ENCODE measurements around the gene TMEM170B. TPM values are rescaled to one million over a fixed set of nuclear protein-coding genes. Genes with fewer than 3 reads are reported as not detected.

The TMEM170B gene

GRCh38 chr6:11632231-11632630 lies 94.7 kb downstream of the TMEM170B start:
- Histone ChIP-seq H3K23ac (ENCODE audit: low read depth, low read length, poor library complexity) (no peak overlapping the region), H3K36me3 (replicated peaks in 1 of 2; ENCODE audit: control insufficient read depth in 2 of 2, insufficient read depth in 2 of 2, low read length in 2 of 2) (no peaks in the 10 kb centered on the region), H4K91ac (ENCODE audit: low read depth, low read length, poor library complexity) (no peak overlapping the region), H2BK12ac (ENCODE audit: low read length) (no peak overlapping the region), H3K18ac (ENCODE audit: low read length) (no peak overlapping the region), H3K79me1 (ENCODE audit: low read depth, low read length) (no peaks in the 10 kb centered on the region), H2BK120ac (ENCODE audit: low read depth, low read length) (no peak overlapping the region), H2BK15ac (ENCODE audit: low read length) (no peak overlapping the region), H3K4ac (ENCODE audit: low read length) (no peak overlapping the region), H3K14ac (ENCODE audit: low read length) (no peak overlapping the region), H3K27me3 (ENCODE audit: control insufficient read depth in 3 of 3, insufficient read depth in 3 of 3, low read depth in 1 of 3, low read length in 3 of 3) (no peaks in the 10 kb centered on the region), H3K27ac (replicated peaks; ENCODE audit: low read length) (no peak overlapping the region), H2AK5ac (ENCODE audit: low read depth, low read length) (no peak overlapping the region), H2AFZ (ENCODE audit: low read length) (no peak overlapping the region), H4K8ac (ENCODE audit: low read depth, low read length) (no peak overlapping the region), H3K9ac (ENCODE audit: low read depth, low read length, poor library complexity) (no peak overlapping the region), H3K4me1 (ENCODE audit: control insufficient read depth in 2 of 2, insufficient read depth in 1 of 2, low read depth in 1 of 2, low read length in 2 of 2) (peaks cover 16% of the 10 kb centered on the region in 2 donors), H2BK5ac (ENCODE audit: low read length) (no peak overlapping the region), H3K4me3 (ENCODE audit: low read length in 2 of 2) (no peak overlapping the region), H3K4me2 (ENCODE audit: insufficient read depth, low read length, poor library complexity, severe bottlenecking) (no peak overlapping the region), H3K9me3 (replicated peaks in 1 of 2; ENCODE audit: control insufficient read depth in 2 of 2, insufficient read depth in 1 of 2, low read depth in 1 of 2, low read length in 2 of 2) (no peaks in the 10 kb centered on the region)
- no peak for DNase-seq (ENCODE audit: low spot score)
- WGBS, 2 donors (ENCODE audit: extremely low coverage in 2 of 2, insufficient read length in 2 of 2, insufficient replicate concordance in 1 of 2) = no CpG with 5 or more reads among the region's 9 CpGs

GRCh38 chr6:11632795-11633511 lies 95.4 kb downstream of the TMEM170B start:
- H4K91ac ChIP-seq (ENCODE audit: low read depth, low read length, poor library complexity) = no peak overlapping the region
- no peak overlapping the region for H2AFZ ChIP-seq (ENCODE audit: low read length)
- peak overlapping the region; percentile 63 for H2BK15ac ChIP-seq (ENCODE audit: low read length)
- no peak overlapping the region for H3K4me3 ChIP-seq (ENCODE audit: low read length in 2 of 2)
- H3K79me1 ChIP-seq (ENCODE audit: low read depth, low read length) = no peaks in the 10 kb centered on the region
- no peaks in the 10 kb centered on the region for H3K36me3 ChIP-seq (replicated peaks in 1 of 2; ENCODE audit: control insufficient read depth in 2 of 2, insufficient read depth in 2 of 2, low read length in 2 of 2)
- H2AK5ac ChIP-seq (ENCODE audit: low read depth, low read length) = peak overlapping the region; percentile 43
- no peak overlapping the region for H3K9ac ChIP-seq (ENCODE audit: low read depth, low read length, poor library complexity)
- H2BK5ac ChIP-seq (ENCODE audit: low read length) = no peak overlapping the region
- no CpG with 5 or more reads among the region's 11 CpGs for WGBS, 2 donors (ENCODE audit: extremely low coverage in 2 of 2, insufficient read length in 2 of 2, insufficient replicate concordance in 1 of 2)
- H3K4me1 ChIP-seq (ENCODE audit: control insufficient read depth in 2 of 2, insufficient read depth in 1 of 2, low read depth in 1 of 2, low read length in 2 of 2) = peaks cover 16% of the 10 kb centered on the region in 2 donors
- H2BK120ac ChIP-seq (ENCODE audit: low read depth, low read length) = no peak overlapping the region
- H3K14ac ChIP-seq (ENCODE audit: low read length) = no peak overlapping the region
- no peak overlapping the region for H2BK12ac ChIP-seq (ENCODE audit: low read length)
- no peak overlapping the region for H4K8ac ChIP-seq (ENCODE audit: low read depth, low read length)
- H3K27me3 ChIP-seq (ENCODE audit: control insufficient read depth in 3 of 3, insufficient read depth in 3 of 3, low read depth in 1 of 3, low read length in 3 of 3) = no peaks in the 10 kb centered on the region
- no peak overlapping the region for H3K27ac ChIP-seq (replicated peaks; ENCODE audit: low read length)
- DNase-seq (ENCODE audit: low spot score) = no peak
- H3K4me2 ChIP-seq (ENCODE audit: insufficient read depth, low read length, poor library complexity, severe bottlenecking) = no peak overlapping the region
- no peaks in the 10 kb centered on the region for H3K9me3 ChIP-seq (replicated peaks in 1 of 2; ENCODE audit: control insufficient read depth in 2 of 2, insufficient read depth in 1 of 2, low read depth in 1 of 2, low read length in 2 of 2)
- no peak overlapping the region for H3K23ac ChIP-seq (ENCODE audit: low read depth, low read length, poor library complexity)
- no peak overlapping the region for H3K4ac ChIP-seq (ENCODE audit: low read length)
- H3K18ac ChIP-seq (ENCODE audit: low read length) = peak overlapping the region; percentile 75

Small RNAs within 50 kb of the gene (small RNA-seq; reads per million reads assigned to genes)
- gene RNU1-64P (ENCODE audit: insufficient read depth) = not detected
